ENCODE results near the gene ZCCHC14.

DNA sequence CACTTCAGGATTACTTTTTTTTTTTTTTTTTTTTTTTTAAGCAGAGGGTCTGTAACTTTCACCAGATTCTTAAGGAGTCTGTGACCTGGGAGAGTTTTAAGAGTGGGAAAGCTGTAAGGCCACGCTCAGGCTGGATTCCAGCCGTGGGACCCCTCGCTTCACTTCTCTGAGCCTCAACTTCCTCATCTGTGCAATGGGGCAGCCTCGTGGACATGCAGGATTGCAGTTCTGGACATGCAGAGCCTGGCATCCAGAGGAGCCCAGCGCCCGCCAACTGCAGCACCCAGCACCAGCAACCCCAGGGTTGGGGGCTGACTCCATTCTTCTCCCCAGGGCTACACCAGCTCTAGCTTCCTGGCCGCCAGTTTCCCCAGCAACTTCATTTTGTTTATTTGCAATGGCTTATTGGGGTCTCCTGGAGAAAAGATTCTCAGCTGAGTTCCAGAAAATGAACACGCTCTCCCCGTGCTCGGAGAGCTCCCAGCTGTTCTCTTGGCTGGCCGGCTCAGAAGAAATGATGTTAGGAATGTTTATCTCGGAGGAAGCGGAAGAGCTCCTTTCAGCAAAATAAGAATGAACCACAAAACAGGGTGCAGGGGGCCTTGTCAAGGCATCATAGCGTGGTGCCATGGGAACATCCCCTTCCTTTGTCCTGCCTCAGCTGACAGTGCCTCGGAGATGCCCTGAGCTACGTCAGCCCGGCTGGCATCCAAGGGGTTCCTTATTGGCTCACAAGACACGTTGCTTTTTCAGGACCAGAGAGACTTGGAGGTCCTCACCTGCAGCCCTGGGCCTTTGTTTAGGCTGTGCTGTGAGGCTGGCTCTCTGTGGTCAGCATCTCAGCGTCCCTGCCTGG lies 22.9 kb upstream of the ZCCHC14 start:
- TF ChIP-seq EP300 (IDR thresholded peaks at IDR 0.05) = no peak
- TF ChIP-seq, protein P1, sequence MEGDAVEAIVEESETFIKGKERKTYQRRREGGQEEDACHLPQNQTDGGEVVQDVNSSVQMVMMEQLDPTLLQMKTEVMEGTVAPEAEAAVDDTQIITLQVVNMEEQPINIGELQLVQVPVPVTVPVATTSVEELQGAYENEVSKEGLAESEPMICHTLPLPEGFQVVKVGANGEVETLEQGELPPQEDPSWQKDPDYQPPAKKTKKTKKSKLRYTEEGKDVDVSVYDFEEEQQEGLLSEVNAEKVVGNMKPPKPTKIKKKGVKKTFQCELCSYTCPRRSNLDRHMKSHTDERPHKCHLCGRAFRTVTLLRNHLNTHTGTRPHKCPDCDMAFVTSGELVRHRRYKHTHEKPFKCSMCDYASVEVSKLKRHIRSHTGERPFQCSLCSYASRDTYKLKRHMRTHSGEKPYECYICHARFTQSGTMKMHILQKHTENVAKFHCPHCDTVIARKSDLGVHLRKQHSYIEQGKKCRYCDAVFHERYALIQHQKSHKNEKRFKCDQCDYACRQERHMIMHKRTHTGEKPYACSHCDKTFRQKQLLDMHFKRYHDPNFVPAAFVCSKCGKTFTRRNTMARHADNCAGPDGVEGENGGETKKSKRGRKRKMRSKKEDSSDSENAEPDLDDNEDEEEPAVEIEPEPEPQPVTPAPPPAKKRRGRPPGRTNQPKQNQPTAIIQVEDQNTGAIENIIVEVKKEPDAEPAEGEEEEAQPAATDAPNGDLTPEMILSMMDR (IDR thresholded peaks at IDR 0.05) = no peak
